AG09319 (cell line): Measurements from ENCODE around the gene KCNK16.

Experiments used
- DNase-seq: peaks from one replicate; pipeline ENCODE4 v3.0.0-alpha.2; 2010; ENCODE audit warnings: low read depth; ENCODE audit errors: extremely low read depth
- CTCF ChIP-seq: IDR thresholded peaks from 2 replicates; pipeline ENCODE4 v1.5.1; 2011; ENCODE audit warnings: low read depth, mild to moderate bottlenecking, inconsistent platforms, low read length, moderate library complexity

KCNK16 gene

GRCh38 chr6:39273406-39273821 is 49.1 kb downstream of the KCNK16 start:
- TF ChIP-seq CTCF, result no peak

GRCh38 chr6:39269961-39270360 is 52.5 kb downstream of the KCNK16 start:
- TF ChIP-seq CTCF, result no peak
- no peak for DNase-seq

More at GRCh38 chr6:39273406-39273821, 49.1 kb downstream of the KCNK16 start:
- no peak for DNase-seq

GRCh38 chr6:39268721-39269120 is 53.8 kb downstream of the KCNK16 start:
- TF ChIP-seq CTCF, result no peak
- no peak for DNase-seq

GRCh38 chr6:39268171-39268570 is 54.3 kb downstream of the KCNK16 start:
- DNase-seq, result no peak

GRCh38 chr6:39266782-39267355 is 55.6 kb downstream of the KCNK16 start:
- no peak for TF ChIP-seq CTCF
- no peak for DNase-seq

More at GRCh38 chr6:39268171-39268570, 54.3 kb downstream of the KCNK16 start:
- TF ChIP-seq CTCF, result no peak

GRCh38 chr6:39266375-39266774 is 56.1 kb downstream of the KCNK16 start:
- no peak for DNase-seq
- no peak for TF ChIP-seq CTCF
